RPMI7951 (cell line): ENCODE data around the gene RPS6KL1. TPM values are rescaled to one million over a fixed set of nuclear protein-coding genes. Genes with fewer than 3 reads are reported as not detected.

Experiments used
- DNase-seq: peaks from one replicate; pipeline ENCODE4 v3.0.0-alpha.2; 2012; ENCODE audit warnings: low read depth
- total RNA-seq: library from RNA; depleted of rRNA; stranded (reverse); fragments of >200 nt; shearing (Covaris generic); gene quantifications from 2 replicates; pipeline ENCODE4 v1.2.3, GENCODE V29; 2014

The RPS6KL1 gene
- total RNA-seq, 1 experiment from 2014 or later, result 2.0 TPM

DNA sequence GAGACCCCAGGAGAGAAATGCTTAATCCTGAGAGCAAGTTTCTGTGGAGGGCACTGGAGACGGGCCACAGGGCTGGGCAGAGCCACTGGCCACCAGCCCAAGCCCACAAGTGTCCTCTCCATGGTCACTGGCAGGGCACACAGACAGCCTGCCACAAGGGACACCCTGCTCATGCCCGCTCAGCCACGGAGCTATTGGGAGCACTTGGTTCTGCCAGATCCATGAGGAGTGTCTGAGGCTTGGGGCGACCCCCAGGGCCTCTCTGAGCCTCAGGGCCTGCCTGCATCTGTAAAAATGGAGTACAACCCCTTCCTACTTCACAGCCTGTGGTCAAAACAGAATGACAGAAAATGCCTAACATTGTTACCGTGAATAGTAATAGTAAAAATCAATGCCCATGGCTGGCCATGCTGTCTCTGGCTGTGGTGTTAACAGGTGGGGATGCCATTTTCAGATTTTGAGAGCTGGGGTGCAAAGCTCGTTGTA is 29.2 kb upstream of the RPS6KL1 start:
- no peak for DNase-seq

DNA sequence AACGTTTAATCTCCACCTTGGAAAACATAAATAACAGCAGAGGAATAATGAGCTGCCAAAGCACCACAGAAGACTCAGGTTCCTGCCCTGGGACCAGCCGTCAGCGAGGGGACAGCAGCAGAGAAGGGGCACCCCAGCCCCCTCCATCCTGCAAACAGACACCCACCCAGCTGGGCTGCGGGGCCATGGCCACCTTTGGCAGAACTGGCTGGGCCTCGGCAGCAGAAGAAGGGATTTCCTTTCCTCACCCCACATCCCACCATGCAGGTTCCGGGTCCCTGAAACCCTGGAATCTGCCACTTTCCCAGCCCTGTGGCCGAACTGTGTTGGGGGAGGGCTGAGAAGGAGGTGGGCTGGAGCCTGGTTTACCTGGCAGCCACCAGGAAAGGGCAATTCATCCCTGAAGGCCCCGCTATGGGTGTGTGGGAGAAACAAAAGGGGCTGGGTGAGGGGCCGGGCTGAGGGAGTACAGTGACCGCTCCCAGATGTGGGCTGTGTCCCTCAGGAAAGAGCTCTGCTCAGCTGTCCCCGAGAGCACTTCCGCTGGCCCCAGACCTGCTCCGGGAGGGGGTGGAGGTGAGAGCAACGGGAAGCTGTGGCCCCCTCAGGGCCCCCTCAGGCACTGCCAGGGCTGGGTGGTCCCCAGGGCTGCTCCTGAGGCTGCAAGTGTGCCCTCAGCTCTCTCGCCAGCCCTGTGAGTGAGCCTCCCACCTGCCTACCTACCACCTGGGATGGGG is 28.6 kb upstream of the RPS6KL1 start:
- no peak for DNase-seq

DNA sequence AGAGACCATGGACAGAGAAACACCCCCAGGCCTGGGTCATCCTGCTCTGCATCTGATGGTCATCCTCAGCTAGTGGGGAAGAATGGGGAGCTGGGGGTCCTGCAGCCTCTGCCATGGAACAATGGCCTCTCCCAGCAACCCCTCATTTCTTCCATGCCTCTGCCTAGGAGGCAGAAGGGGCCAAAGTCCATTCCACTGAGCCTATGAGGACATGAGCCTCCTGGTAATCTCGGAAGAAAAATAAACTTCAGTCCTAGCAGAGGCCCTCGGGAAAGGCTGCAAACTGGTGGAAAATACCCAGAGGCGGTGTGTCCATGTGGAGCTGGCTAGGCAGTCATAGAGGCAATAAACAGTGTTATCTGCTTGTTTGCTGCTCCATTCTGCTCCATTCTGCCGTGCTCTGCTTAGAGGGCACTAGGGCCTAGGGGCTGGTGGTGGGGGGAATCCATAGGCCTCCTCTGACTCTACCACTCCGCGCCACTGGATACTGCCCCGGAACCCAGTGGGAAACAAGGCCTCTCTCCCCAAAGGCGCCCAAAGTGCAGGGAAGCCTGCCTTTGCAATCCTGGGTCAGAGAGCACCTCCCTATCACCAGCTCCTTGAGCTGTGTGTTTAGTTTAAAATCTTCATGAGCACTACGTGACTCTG is 27.9 kb upstream of the RPS6KL1 start:
- DNase-seq, result no peak

DNA sequence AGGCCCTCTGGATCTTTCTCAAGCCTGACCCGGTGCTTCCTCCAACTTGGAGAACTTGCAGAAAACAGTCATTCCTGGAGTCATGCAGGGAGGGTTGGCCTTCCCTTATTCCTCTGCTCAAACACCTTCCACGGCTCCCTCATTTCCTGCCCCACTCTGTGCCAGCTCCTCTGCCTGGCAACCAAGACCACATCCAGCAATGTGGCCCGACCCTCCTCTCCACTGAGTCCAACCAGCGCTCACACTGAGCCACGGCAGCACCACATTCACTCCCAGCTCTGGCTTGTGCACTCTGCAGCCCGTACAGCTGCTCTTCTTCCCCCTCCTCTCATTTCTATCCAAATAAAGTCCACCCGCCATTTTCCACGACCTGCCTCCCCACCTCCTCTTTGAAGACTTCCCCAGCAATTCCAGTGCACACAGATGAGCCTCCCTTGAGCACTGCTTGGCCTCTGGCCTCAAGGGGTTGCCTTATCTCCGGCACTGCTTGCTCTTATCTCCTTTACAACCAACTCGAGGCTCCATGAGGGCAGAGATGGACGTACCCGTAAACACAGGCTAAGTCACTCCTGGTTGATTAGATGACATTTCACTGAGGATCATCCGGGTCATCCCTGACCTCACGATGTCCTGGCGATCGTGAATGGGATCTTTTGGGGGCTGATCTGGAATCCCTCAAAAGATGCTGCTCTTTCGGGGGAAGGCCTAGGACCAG is 27.0 kb upstream of the RPS6KL1 start:
- DNase-seq, result no peak

DNA sequence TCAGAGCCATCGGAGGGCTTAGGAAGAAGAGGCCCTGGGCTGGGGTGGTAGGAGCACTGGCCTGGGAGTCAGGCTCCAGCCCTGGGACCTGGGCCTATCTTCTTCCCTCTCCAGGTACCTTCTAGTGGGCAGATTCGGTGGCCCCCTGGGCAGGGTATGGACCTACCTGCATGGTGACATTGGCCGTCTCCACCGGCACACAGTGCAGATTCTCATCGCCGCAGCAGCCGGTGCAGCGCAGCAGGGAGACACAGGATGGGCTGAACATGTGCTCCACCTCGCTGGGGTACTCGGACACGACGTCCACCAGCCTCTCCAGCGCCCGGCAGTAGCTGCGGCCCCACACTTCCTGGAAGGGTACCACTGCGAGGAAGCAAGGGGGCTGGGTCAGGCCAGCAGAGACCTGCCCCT is 26.1 kb upstream of the RPS6KL1 start:
- DNase-seq, result no peak

DNA sequence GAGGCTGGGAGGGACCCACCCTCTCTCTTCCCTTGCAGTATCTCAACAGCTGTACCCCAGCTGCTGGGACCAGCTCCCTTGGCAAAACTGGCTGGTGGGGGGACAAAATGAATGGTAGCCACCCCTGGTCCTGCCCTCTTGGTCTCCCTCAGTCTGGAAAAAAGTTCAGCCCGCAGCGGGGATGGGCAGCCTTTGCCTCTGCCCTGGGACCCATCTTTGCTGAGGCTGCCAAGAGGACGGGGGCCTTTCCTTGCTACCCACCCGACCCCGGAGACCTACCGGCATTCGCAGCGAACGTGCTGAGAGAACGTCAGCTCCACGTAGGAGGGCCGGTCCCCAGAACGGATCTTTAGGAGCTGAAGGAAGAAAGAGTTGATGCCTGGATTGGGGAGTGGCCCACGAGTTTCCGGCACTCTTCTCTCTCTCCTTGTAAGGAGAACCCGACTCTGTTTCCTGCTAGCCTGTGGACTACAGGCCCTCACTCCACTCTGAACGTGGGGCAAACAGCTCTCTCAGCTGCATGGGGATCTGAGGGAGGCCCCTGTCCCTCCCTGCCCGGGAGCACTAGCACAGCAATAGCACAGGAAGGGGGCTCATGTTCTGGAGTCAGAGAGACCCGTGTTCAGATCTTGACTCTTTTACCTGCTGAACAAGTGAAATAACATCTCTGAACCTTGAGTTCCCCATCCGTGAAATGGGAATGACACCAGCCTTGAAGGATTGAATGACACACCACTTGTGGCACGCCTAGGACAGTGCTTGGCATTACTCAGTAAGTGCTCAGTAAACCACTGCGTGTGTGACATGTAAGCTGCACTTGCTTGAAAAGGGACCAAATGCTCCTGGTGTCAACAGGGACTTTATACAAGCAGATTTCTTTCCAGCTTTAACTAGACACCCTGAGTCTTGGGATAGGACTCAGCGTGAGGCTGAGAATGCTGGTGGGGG is 25.4 kb upstream of the RPS6KL1 start:
- no peak for DNase-seq

DNA sequence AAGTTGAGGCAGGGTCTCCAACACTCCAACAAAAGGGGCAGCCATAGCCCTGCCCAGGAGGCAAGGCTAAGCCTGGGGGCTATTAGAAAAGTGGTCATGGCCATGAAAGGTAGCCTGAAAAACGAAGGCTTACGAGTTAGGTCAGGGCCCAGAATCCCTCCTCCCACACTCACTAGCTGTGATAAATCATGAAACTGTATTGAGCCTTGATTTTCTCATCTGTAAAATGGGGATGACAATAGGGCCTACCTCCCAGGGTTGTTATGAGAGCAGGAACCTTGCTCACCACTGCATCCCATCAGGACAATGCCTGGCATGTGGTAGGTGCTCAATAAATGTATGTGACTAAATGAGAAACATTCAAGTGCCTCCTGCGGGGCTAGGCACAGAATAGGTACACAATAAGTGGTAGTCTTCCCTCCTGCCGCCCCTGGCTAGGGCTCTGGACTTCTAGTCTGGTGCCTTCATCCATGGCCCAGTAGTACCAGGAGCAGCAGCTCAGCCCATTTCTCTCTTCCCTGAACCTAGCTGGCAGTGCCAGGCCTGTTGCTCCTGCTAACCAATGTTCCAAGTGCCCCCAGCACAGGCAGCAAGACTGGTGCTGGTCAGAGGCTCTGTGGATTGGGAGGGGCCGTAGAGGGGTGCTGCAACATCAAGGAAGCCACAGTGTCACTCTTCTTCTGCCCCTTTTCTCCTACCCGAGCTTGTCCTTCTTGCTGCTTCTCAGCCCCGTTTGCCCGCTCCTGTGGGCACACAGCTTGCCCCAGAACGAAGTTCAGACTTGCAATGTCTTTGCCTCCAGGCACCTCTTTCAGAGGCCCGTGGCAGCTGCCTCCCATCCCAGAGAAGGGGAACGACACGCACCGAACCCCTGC is 24.5 kb upstream of the RPS6KL1 start:
- DNase-seq, result no peak

DNA sequence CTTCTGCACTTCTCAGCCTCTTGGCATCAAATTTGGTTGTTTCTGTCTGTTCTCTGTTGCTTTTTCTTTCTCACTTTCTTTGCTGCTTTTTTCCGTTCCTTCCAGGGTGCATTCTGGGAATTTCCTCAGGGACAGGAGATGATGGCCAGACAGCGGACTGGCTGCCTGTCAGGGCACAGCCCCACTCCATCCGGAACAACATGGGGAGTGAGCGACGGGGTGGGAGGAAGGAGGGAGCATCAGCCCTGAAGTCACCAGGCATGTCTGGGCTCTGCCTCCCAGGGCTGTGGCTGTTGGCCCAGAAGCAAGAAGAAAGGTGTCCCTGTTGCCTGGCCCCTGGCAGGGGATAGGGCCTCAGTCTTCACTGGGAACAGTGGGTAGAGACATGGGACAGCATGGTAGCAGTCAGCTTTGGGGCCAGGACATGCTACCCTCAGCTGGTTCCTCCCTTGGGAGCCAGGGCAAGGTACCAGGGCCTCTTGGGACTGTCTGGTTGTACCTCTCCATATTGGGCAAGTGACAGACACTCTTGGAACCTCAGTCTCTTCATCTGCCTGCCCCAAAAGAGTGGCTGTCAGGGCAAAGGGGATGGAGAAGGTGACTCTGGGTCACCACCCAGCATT is 23.7 kb upstream of the RPS6KL1 start:
- DNase-seq, result no peak

DNA sequence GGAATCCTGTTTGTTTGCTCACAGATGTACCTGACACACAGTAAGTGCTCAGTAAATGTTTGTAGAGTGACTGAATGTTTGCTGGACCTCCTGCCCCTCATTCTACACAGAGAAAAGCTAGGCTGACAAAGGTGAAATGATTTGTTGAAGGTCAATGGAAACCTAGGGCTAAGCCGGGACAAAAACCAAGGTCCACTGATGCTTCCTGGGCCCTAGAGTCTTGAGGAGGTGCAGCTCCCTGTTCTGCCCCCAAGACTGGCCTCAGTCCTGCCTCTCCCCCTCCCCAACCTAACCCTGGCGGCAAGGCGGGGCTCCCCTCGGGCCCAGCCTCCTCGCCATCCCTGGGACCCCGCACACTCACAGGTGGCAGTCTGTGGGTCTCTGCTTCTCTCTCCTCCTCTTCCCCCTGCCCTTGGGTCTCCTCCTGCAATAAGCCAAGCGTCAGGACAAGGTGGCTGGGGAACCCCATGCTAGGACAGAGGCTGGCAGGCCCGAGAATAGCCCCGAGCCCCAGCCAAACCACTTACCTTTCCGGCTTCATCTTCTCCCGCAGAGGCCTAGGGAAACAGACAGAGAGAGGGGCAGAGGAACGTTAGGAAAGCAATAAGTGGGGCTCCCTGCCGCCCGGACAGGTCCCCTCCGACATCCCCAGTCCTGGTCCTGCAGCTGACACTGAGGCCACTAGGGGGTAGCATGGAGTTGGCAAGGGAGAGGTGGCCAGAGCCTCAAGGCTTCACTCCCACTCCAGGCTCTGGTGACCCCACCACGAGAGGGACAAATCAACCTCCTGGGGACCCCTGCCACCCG is 23.0 kb upstream of the RPS6KL1 start:
- DNase-seq, result peak; percentile 54

DNA sequence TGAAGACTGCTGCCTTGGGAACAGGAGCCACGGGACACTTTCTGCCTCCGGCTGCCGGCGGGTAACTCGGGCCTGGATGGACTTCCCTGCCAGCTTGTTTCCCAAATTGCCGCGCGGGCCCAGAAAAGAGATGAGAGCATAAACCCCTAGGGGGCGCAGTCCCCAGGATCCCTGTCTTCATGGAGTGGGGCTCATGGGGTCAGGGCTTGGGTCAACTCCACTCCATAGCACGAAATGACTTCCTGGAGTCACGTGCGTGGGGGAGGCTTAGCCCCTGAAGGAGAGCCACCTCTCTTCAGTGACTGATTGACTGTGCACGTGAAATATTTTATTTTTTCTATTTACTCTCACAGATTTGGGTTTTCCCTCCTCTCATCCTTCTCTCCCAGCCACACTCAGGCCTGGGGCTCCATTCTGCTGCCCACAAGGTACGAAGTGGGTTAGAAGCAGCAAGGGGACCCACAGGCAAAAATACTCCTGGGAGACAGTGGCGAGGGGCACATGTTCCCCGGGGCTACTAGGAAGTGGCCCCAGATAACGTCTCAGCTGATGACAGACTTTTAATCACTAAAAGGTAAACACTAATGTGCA is 22.3 kb upstream of the RPS6KL1 start:
- peak; percentile 41 for DNase-seq

DNA sequence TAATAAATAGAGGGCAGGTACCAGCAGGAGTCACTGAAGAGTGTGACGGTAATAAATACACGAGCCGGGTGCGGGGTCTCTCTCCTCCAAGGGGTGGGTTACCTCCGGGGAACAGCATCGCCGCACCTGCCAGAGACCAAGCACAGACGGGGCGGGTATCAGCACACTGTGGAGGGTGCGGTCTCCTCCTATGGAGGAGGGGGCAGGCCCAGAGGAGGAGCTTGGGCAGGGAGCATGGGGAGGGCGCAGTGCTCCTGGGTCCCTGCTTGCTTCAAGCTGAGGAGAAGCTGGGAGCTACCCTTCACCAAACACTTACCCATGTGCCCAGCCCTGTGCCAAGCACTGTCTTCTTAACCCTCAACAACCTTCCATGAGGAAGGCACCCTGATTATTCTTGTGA is 19.5 kb upstream of the RPS6KL1 start:
- no peak for DNase-seq

DNA sequence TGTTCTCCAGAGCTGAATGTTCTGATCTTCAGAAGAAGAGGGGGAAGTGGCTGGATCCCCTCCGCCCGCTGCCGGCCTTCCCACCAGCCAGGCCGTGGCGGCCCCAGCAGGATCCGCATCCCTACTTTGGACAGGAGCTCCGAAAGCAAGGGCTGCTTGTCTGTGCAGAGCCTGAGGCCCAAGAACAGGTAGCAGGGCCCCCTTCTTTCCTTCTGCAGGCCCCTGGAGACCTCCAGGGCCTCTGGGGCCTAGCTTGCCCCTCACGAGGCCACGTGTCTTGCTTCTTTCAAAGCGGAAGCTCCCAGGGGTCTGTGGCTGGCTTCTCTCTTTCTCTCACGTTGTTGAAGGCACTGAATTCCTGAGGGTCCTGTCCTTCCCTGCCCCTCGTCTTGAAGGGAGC is 19.1 kb upstream of the RPS6KL1 start:
- no peak for DNase-seq

DNA sequence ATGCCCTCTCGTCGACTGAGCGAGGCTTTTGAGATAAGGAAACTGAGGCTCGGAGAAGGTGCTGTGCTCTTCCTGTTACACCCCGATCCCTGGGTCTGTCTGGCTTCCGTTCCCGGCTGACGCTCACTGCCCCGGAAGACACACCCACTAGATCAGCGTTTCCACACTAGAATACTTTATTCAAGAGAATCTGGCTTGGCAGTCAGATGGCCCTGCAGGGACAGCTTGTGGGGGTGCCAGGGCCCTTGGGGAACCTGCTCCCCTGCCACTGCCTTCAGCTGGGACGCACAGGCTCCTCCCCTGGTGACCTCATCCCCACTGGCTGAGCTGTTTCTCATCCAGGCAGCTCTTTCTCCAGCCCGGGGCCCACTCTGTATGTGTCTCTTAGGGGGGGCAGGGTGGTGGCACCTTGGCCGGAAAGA is 18.6 kb upstream of the RPS6KL1 start:
- DNase-seq, result peak; percentile 18

DNA sequence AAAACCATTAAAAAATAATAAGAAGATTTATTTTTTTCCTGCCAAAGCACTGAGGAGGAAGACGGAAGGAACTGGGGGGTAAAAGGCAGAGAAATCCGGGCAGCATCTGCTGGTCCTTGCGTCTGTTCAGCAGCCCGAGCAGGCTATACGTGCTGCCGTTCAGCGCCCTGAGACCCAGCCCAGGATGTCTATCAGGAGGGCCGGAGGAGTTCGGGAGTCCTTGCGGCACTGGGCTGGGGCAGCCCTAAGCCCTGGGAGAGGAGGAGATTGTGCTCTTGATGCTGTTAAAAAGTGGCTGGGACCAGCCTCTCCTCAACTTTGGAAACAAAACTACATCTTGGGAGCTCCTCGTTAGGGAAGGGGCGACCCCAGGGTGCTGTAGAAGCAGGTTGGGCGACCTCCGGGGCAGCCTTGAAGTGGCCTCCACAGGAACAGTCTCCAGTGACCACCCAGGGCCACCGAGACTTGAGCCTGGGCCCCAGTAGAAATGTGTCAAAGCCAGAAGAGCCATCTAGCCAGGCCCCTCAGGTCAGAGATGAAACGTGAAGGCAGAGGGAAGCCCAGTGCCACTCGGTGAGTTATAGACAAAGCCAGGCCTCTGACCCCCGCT is 18.0 kb upstream of the RPS6KL1 start:
- DNase-seq, result no peak

DNA sequence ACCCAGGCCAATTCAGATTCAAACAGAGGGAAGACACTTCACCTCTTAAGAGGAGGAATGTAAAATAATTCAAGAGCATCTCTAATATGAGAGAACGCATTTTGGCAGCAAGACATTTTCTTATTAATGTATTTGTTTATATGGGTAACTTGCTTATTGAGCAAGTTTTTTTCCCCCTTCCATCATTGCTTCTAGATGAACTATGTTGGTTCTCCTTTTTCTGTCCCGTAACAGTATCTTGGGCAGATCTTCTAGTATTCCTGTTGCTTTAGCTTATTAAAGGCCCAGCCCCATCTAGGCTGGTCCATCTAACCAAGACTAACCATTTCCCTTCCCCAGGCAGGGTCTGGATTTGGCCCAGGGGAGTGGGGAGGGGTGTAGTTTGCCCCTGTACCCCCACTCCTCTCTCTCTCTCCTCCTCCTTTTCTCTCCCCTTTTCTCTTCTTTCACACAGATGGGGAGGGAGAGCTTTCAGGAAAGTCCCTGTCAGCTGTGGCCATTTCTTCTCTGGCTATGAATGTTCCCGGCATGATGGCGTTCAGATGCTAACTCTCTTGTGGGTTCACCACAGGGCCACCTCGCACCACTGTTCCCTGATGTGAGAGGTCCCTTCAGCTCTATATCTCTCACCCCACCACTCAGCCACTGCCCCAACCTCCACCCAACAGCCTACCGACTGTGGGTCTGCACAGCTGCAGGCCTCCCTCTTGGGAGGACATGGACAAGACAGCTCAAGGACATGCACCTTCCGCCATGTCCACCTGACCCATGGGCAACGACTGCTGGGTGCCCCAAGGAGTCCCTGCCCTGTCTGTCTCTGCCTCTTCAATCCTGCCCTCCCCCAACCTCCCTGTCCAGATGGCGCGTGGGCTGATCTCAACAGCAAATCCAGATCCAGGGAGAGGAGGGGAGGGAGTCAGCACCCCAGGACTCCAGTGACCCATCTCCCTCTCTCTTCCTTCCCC is 15.8 kb upstream of the RPS6KL1 start:
- DNase-seq, result no peak

DNA sequence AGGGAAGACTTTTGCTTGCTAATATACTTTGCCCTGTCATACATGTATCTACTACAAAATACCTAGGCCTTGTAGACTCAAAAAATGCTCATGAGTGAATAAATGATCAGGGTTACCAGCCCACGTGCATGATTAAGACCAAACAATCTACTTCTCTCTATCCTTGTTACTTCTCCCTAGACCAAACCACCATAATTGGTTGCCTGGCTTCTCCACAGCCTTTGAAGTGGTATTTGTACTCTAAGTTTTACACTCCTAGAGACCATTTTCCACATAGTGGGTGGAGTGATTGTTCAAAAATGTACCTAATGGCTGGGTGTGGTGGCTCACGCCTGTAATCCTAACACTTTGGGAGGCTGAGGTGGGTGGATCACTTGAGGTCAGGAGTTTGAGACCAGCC is 14.1 kb upstream of the RPS6KL1 start:
- no peak for DNase-seq

DNA sequence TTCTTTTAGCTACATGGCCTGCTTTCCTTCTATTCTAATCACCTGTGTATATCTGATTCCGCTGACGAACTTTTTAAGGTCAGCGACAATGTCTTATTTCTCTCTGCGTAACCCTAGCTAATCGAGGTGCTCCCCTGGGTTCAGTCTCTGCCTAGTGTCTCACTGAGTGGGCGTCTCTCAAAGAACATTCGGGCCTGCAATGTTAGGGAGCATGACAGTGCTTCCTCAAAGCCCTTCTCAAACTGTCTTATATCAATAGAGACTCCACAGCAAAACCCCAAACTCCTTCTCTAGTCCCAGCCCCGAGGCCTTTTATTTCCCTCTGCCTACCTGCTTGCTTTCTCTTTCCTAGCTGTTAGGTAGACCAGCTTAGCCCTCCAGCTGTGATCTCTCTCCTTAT is 13.7 kb upstream of the RPS6KL1 start:
- DNase-seq, result no peak
